Skeletal muscle satellite cell (primary cell): ENCODE measurements around the gene CHD6.

ENCODE experiments used
- H3K27me3 ChIP-seq: 2 replicates; pipeline ENCODE4 v1.7.0; 2013; ENCODE audit warnings: low read length; ENCODE audit not compliant: control insufficient read depth, insufficient read depth
- H3K36me3 ChIP-seq: 2 replicates; pipeline ENCODE4 v1.7.0; 2013; ENCODE audit warnings: mild to moderate bottlenecking, control low read depth, low read length; ENCODE audit not compliant: insufficient read depth
- H3K4me1 ChIP-seq: 2 replicates; pipeline ENCODE4 v1.7.0; 2013; ENCODE audit warnings: low read length; ENCODE audit not compliant: control insufficient read depth, insufficient read depth
- H3K4me2 ChIP-seq: 2 replicates; pipeline ENCODE4 v1.7.0; 2013; ENCODE audit warnings: mild to moderate bottlenecking, low read length
- H3K4me3 ChIP-seq: 2 replicates; pipeline ENCODE4 v1.7.0; 2013; ENCODE audit warnings: low read length
- H3K9ac ChIP-seq: 2 replicates; pipeline ENCODE4 v1.7.0; 2013; ENCODE audit warnings: mild to moderate bottlenecking, low read depth, low read length, moderate library complexity
- H3K9me3 ChIP-seq: replicated peaks from 2 replicates; pipeline ENCODE4 v1.7.0; 2013; ENCODE audit warnings: mild to moderate bottlenecking, control low read depth, low read length

CHD6 gene

DNA sequence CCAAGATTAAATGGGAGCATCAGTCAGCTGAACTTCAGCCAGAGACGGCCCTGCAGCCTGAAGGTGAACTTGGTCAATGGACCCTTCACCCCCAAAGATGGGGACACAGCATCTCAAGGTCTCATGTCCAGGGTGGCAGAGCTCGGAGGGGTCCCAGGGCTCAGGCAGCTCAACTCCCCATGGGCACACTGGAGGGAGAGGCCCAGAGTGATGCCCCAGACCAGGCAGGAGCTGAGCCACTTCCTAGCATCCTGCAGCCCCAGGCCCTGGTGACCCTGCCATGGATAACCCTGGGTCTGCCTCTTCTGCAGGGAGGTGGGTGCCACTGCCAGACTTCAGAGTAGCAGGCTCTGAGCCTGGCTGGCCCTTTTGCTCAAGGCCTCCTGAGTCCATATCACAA lies 224.1 kb downstream of the CHD6 start:
- H3K27me3 ChIP-seq: no peaks in the 10 kb centered on the region
- no peaks in the 10 kb centered on the region for H3K9me3 ChIP-seq
- no peak overlapping the region for H3K4me3 ChIP-seq
- no peaks in the 10 kb centered on the region for H3K36me3 ChIP-seq
- H3K9ac ChIP-seq: no peak overlapping the region
- no peaks in the 10 kb centered on the region for H3K4me1 ChIP-seq
- no peak overlapping the region for H3K4me2 ChIP-seq

GRCh38 chr20:41393705-41394066 lies 224.5 kb downstream of the CHD6 start:
- H3K27me3 ChIP-seq: no peaks in the 10 kb centered on the region
- no peaks in the 10 kb centered on the region for H3K4me1 ChIP-seq
- H3K4me3 ChIP-seq: no peak overlapping the region
- no peaks in the 10 kb centered on the region for H3K36me3 ChIP-seq
- H3K9me3 ChIP-seq: no peaks in the 10 kb centered on the region
- no peak overlapping the region for H3K9ac ChIP-seq
- H3K4me2 ChIP-seq: no peak overlapping the region

GRCh38 chr20:41392871-41393704 lies 225.1 kb downstream of the CHD6 start:
- Histone ChIP-seq H3K9ac (no peak overlapping the region), H3K36me3 (no peaks in the 10 kb centered on the region), H3K4me3 (no peak overlapping the region), H3K9me3 (no peaks in the 10 kb centered on the region), H3K4me2 (no peak overlapping the region), H3K4me1 (no peaks in the 10 kb centered on the region), H3K27me3 (no peaks in the 10 kb centered on the region)

GRCh38 chr20:41392295-41392694 lies 225.9 kb downstream of the CHD6 start:
- H3K36me3 ChIP-seq: no peaks in the 10 kb centered on the region

DNA sequence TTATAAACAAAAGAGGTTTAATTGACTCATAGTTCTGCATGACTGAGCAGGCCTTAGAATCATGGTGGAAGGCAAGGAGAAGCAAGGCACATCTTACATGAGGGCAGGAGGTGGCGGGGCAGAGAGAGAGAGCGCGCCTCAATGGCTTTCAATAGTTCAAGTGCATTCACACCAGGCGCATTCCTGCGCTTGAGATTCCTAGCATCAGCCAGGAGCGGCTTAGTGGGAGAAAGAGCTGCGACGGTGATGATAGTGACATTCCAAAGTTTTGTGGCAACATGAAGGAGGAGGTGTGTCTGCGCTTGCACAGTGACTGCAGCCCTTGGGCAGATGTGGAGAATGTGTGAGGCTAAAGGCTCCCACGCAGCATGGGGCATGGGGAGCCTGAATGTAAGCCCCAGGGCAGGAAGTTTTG lies 226.6 kb downstream of the CHD6 start:
- H3K9ac ChIP-seq: no peak overlapping the region
- no peak overlapping the region for H3K4me3 ChIP-seq
- no peaks in the 10 kb centered on the region for H3K9me3 ChIP-seq
- no peaks in the 10 kb centered on the region for H3K4me1 ChIP-seq
- H3K27me3 ChIP-seq: no peaks in the 10 kb centered on the region
- no peaks in the 10 kb centered on the region for H3K36me3 ChIP-seq
- H3K4me2 ChIP-seq: no peak overlapping the region

More at GRCh38 chr20:41392295-41392694, 225.9 kb downstream of the CHD6 start:
- Histone ChIP-seq H3K9me3 (no peaks in the 10 kb centered on the region), H3K9ac (no peak overlapping the region), H3K4me3 (no peak overlapping the region), H3K4me1 (no peaks in the 10 kb centered on the region), H3K4me2 (no peak overlapping the region), H3K27me3 (no peaks in the 10 kb centered on the region)

DNA sequence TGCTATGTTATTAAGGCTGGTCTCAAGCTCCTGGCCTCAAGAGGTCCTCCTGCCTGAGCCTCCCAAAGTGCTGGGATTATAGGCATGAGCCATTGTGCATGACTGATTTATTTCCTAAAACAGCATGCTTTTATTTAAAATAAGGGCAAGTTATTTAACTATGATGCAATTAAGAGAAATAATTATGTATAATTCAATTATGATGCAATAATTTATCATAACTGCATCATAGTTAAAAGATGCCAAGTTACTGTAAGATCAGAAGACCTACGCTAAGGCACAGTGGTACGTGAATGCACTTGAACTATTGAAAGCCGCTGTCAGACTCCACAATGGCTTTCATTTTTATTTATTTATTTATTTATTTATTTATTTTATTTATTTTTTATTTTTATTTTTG lies 227.3 kb downstream of the CHD6 start:
- Histone ChIP-seq H3K36me3 (no peaks in the 10 kb centered on the region), H3K9me3 (no peaks in the 10 kb centered on the region), H3K4me2 (no peak overlapping the region)

DNA sequence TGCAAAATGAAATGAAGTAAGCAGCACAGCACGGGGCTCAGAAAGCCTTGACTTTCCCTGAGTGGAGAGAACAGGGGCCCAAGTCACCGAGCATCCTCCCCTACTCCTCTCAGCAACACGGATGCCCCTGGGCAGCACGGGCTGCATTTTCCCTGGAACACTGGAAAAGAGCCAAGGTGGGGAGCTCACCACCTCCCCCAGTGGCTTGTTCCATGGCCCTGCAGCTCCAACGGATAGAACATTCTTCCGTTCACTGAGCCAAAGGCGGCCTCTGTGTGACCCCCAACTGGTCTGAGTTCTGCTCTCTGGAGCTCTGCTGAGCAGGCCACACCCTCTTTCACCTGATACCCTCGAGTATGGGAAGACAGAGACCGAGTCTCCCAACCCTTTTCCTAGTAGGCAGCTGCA lies 230.7 kb downstream of the CHD6 start:
- no peaks in the 10 kb centered on the region for H3K27me3 ChIP-seq
- H3K4me1 ChIP-seq: no peaks in the 10 kb centered on the region
- H3K9me3 ChIP-seq: no peaks in the 10 kb centered on the region
- no peaks in the 10 kb centered on the region for H3K36me3 ChIP-seq
- no peak overlapping the region for H3K4me2 ChIP-seq
- H3K9ac ChIP-seq: no peak overlapping the region
- no peak overlapping the region for H3K4me3 ChIP-seq

More for the DNA sequence above, 227.3 kb downstream of the CHD6 start:
- Histone ChIP-seq H3K4me1 (no peaks in the 10 kb centered on the region), H3K27me3 (no peaks in the 10 kb centered on the region), H3K9ac (no peak overlapping the region), H3K4me3 (no peak overlapping the region)

- Histone ChIP-seq H3K4me3 (no peak overlapping the region), H3K36me3 (no peaks in the 10 kb centered on the region), H3K4me1 (no peaks in the 10 kb centered on the region), H3K27me3 (no peaks in the 10 kb centered on the region), H3K9me3 (no peaks in the 10 kb centered on the region), H3K4me2 (no peak overlapping the region), H3K9ac (no peak overlapping the region)
Measured at GRCh38 chr20:41386502-41387427, 231.4 kb downstream of the CHD6 start.

DNA sequence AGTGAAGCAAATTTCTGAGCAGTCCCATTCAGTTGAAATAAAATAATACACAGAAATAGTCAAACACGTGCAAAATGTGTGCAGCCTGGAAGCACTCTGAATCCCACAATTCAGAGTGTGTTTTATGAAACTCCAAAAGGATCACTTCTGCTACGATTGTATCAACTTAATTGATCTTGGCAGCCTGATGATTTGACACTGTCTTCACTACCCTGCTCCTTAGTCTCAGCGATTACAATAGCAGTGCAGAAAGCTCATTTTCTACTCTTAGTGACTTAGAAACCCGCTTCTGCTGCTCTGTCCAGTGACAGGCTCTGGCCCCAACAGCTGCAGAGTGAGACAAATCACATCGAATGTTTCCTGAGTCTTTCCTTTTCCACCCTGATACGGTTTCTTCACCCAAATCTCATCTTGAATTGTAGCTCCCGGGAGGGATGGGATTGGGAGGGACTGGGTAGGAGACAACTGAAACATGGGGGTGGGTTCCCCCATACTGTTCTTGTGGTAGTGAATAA lies 235.3 kb downstream of the CHD6 start:
- Histone ChIP-seq H3K36me3 (no peaks in the 10 kb centered on the region), H3K27me3 (peaks cover 9% of the 10 kb centered on the region), H3K4me2 (no peak overlapping the region), H3K4me3 (no peak overlapping the region), H3K4me1 (no peaks in the 10 kb centered on the region), H3K9me3 (no peaks in the 10 kb centered on the region), H3K9ac (no peak overlapping the region)

- Histone ChIP-seq H3K36me3 (no peaks in the 10 kb centered on the region), H3K4me1 (no peaks in the 10 kb centered on the region), H3K9me3 (no peaks in the 10 kb centered on the region), H3K27me3 (peaks cover 22% of the 10 kb centered on the region), H3K9ac (no peak overlapping the region), H3K4me2 (no peak overlapping the region), H3K4me3 (no peak overlapping the region)
Measured at GRCh38 chr20:41380551-41381193, 237.5 kb downstream of the CHD6 start.

- peaks cover 24% of the 10 kb centered on the region for H3K27me3 ChIP-seq
- H3K36me3 ChIP-seq: no peaks in the 10 kb centered on the region
- no peak overlapping the region for H3K4me3 ChIP-seq
- H3K4me1 ChIP-seq: no peaks in the 10 kb centered on the region
- no peak overlapping the region for H3K4me2 ChIP-seq
- H3K9ac ChIP-seq: no peak overlapping the region
- no peaks in the 10 kb centered on the region for H3K9me3 ChIP-seq
Measured at GRCh38 chr20:41379551-41379950, 238.6 kb downstream of the CHD6 start.
